Liver (tissue), 9 donors: ENCODE measurements around the gene CHRDL1. TPM values are rescaled to one million over a fixed set of nuclear protein-coding genes. Genes with fewer than 3 reads are reported as not detected.

ENCODE experiments used
- DNase-seq: peaks from one replicate; pipeline ENCODE4 v3.0.0-alpha.2; 2017; ENCODE audit warnings: low spot score
- H3K27ac ChIP-seq, 2 donors: one replicate each; pipeline ENCODE4 v1.7.0; 2013; ENCODE audit warnings: inconsistent platforms in 2 of 2, low read length in 2 of 2, control low read depth in 1 of 2, low read depth in 1 of 2, mild to moderate bottlenecking in 1 of 2
- H3K27me3 ChIP-seq, 4 donors: one replicate each; pipeline versions ENCODE4 v1.6.1 to v1.7.0; 2013; ENCODE audit warnings: low read length in 3 of 4, inconsistent platforms in 1 of 4, mild to moderate bottlenecking in 1 of 4, moderate library complexity in 1 of 4; ENCODE audit not compliant: control insufficient read depth in 4 of 4, insufficient read depth in 4 of 4
- H3K36me3 ChIP-seq, 4 donors: one replicate each; pipeline versions ENCODE4 v1.6.1 to v1.7.0; 2013; ENCODE audit warnings: low read length in 3 of 4, mild to moderate bottlenecking in 3 of 4, low read depth in 1 of 4, moderate library complexity in 1 of 4; ENCODE audit not compliant: control insufficient read depth in 4 of 4, insufficient read depth in 3 of 4
- H3K4me1 ChIP-seq, 4 donors: one replicate each; pipeline versions ENCODE4 v1.6.1 to v1.7.0; 2013; ENCODE audit warnings: low read length in 3 of 4, mild to moderate bottlenecking in 3 of 4, moderate library complexity in 1 of 4; ENCODE audit not compliant: control insufficient read depth in 4 of 4, insufficient read depth in 4 of 4
- H3K4me3 ChIP-seq, 3 donors: one replicate each; pipeline versions ENCODE4 v1.6.1 to v1.7.0; 2013; ENCODE audit warnings: low read length in 3 of 3, control low read depth in 1 of 3, low read depth in 1 of 3, mild to moderate bottlenecking in 1 of 3
- H3K9ac ChIP-seq, 2 donors: one replicate each; pipeline ENCODE4 v1.7.0; 2013; ENCODE audit warnings: low read length in 2 of 2, mild to moderate bottlenecking in 2 of 2, moderate library complexity in 2 of 2, control low read depth in 1 of 2, low read depth in 1 of 2
- H3K9me3 ChIP-seq, 4 donors: one replicate each; pipeline versions ENCODE4 v1.6.1 to v1.7.0; 2013; ENCODE audit warnings: low read length in 3 of 4; ENCODE audit not compliant: control insufficient read depth in 4 of 4
- ATF3 ChIP-seq: IDR thresholded peaks from 2 replicates; pipeline ENCODE4 v1.6.1; 2016; ENCODE audit warnings: antibody characterized with exemption
- CTCF ChIP-seq: fragments of 150-350 bp; IDR thresholded peaks from 2 replicates; pipeline ENCODE4 v1.5.1; 2017; ENCODE audit warnings: improper control_type of control experiment, low read depth, low read length; ENCODE audit not compliant: missing input control
- EGR1 ChIP-seq, 2 donors: IDR thresholded peaks; 2 replicates each; pipeline ENCODE4 v1.6.1; 2016 to 2018; ENCODE audit warnings: antibody characterized with exemption in 2 of 2, low read depth in 2 of 2
- FOXA1 ChIP-seq: IDR thresholded peaks from 2 replicates; pipeline ENCODE4 v1.6.1; 2016; ENCODE audit warnings: antibody characterized with exemption
- FOXA2 ChIP-seq: IDR thresholded peaks from 2 replicates; pipeline ENCODE4 v1.6.1; 2016; ENCODE audit warnings: antibody characterized with exemption
- GABPA ChIP-seq, 2 donors: IDR thresholded peaks in 1 of 2; conservative IDR thresholded peaks in 1 of 2; 2 replicates each; pipeline ENCODE4 v1.6.1; 2016; ENCODE audit warnings: antibody characterized with exemption in 2 of 2, mild to moderate bottlenecking in 1 of 2, moderate library complexity in 1 of 2
- HNF4A ChIP-seq, 2 donors: conservative IDR thresholded peaks; 2 replicates each; pipeline ENCODE4 v1.6.1; 2016; ENCODE audit warnings: antibody characterized with exemption in 2 of 2, mild to moderate bottlenecking in 2 of 2
- HNF4G ChIP-seq: IDR thresholded peaks from 2 replicates; pipeline ENCODE4 v1.6.1; 2016; ENCODE audit warnings: antibody characterized with exemption
- JUND ChIP-seq, 2 donors: IDR thresholded peaks; 2 replicates each; pipeline ENCODE4 v1.6.1; 2016; ENCODE audit warnings: antibody characterized with exemption in 2 of 2
- MAX ChIP-seq: IDR thresholded peaks from 2 replicates; pipeline ENCODE4 v1.6.1; 2016; ENCODE audit warnings: antibody characterized with exemption
- NR2F2 ChIP-seq: IDR thresholded peaks from 2 replicates; pipeline ENCODE4 v1.6.1; 2016; ENCODE audit warnings: antibody characterized with exemption
- RAD21 ChIP-seq, 2 donors: IDR thresholded peaks; 2 replicates each; pipeline ENCODE4 v1.6.1; 2016; ENCODE audit warnings: antibody characterized with exemption in 2 of 2, mild to moderate bottlenecking in 2 of 2
- REST ChIP-seq: IDR thresholded peaks from 2 replicates; pipeline ENCODE4 v1.6.1; 2016; ENCODE audit warnings: antibody characterized with exemption, mild to moderate bottlenecking
- RXRA ChIP-seq, 2 donors: IDR thresholded peaks; 2 replicates each; pipeline ENCODE4 v1.6.1; 2017 to 2018; ENCODE audit warnings: antibody characterized with exemption in 2 of 2, mild to moderate bottlenecking in 1 of 2
- TAF1 ChIP-seq: conservative IDR thresholded peaks from 2 replicates; pipeline ENCODE4 v1.6.1; 2016; ENCODE audit warnings: antibody characterized with exemption, mild to moderate bottlenecking
- YY1 ChIP-seq: IDR thresholded peaks from 2 replicates; pipeline ENCODE4 v1.6.1; 2016; ENCODE audit warnings: antibody characterized with exemption, mild to moderate bottlenecking
- ZBTB33 ChIP-seq: IDR thresholded peaks from 2 replicates; pipeline ENCODE4 v1.6.1; 2016; ENCODE audit warnings: antibody characterized with exemption
- WGBS: extraction: QIAGEN DNeasy Blood & Tissue Kit; methylation state at CpG from one replicate; pipeline ENCODE4 v1.1.7; 2013; 5-methylcytosine and 5-hydroxymethylcytosine counted together
- polyA plus RNA-seq, 2 donors: library from polyadenylated mRNA; stranded (reverse) in 1 of 2; unstranded in 1 of 2; fragments of 200-250 nt in 1 of 2; fragments of >200 nt in 1 of 2; fragmentation: Nextera tagmentation in 1 of 2; extraction: Ambion mirVana in 1 of 2; gene quantifications; one replicate each; pipeline versions ENCODE4 v1.2.1 to v1.2.3, GENCODE V29; 2013 to 2015
- total RNA-seq, 2 donors: library from RNA; depleted of rRNA; stranded (reverse); fragments of >200 nt; gene quantifications; one replicate each; pipeline ENCODE4 v1.2.3, GENCODE V29; 2014
- donor health status: healthy.
- donor health status: healthy.
- donor health status: healthy.
- donor health status: healthy.
- donor health status: healthy.

CHRDL1 gene
- total and polyA plus RNA-seq, 4 donors, result 0.17 to 2.1 (median 0.67) TPM

- no peaks in the 10 kb centered on the region for H3K9me3 ChIP-seq
- no peak overlapping the region for H3K4me3 ChIP-seq
- WGBS, result 94% methylated on average over 1 of the region's 1 CpG
- no peaks in the 10 kb centered on the region for H3K27me3 ChIP-seq
- no peak for DNase-seq
- no peaks in the 10 kb centered on the region for H3K4me1 ChIP-seq
- no peak for TF ChIP-seq CTCF
- no peak for TF ChIP-seq FOXA1
- no peak for TF ChIP-seq JUND (IDR thresholded peaks at IDR 0.05)
- TF ChIP-seq HNF4A (conservative IDR thresholded peaks at IDR 0.05), result no peak
- TF ChIP-seq RXRA (IDR thresholded peaks at IDR 0.05), result no peak
- no peak for TF ChIP-seq ZBTB33
- TF ChIP-seq EGR1 (IDR thresholded peaks at IDR 0.05; ENCODE audit: low read depth in 2 of 2), result no peak
- TF ChIP-seq REST, result no peak
- no peak for TF ChIP-seq YY1
- no peak for TF ChIP-seq GABPA (IDR thresholded peaks at IDR 0.05 in 1 of 2, conservative IDR thresholded peaks at IDR 0.05 in 1 of 2)
- TF ChIP-seq ATF3, result no peak
- no peak for TF ChIP-seq TAF1
- no peaks in the 10 kb centered on the region for H3K36me3 ChIP-seq
- no peak overlapping the region for H3K9ac ChIP-seq
- no peak overlapping the region for H3K27ac ChIP-seq
Measured at GRCh38 chrX:110691446-110691845, 104.2 kb downstream of the CHRDL1 start.

GRCh38 chrX:110684653-110685052, 111.0 kb downstream of the CHRDL1 start:
- no peaks in the 10 kb centered on the region for H3K36me3 ChIP-seq
- no peaks in the 10 kb centered on the region for H3K27me3 ChIP-seq
- no peak for DNase-seq
- no peak for TF ChIP-seq YY1
- no peak for TF ChIP-seq RAD21 (IDR thresholded peaks at IDR 0.05)
- no peak for TF ChIP-seq NR2F2
- no peak for TF ChIP-seq HNF4A (conservative IDR thresholded peaks at IDR 0.05)
- no peak for TF ChIP-seq JUND (IDR thresholded peaks at IDR 0.05)
- TF ChIP-seq MAX, result no peak
- no peak for TF ChIP-seq FOXA2
- TF ChIP-seq HNF4G, result no peak
- no peak for TF ChIP-seq CTCF
- TF ChIP-seq ZBTB33, result no peak
- TF ChIP-seq RXRA (IDR thresholded peaks at IDR 0.05), result no peak
- WGBS, result 64% methylated on average over 3 of the region's 3 CpGs
- no peak overlapping the region for H3K4me3 ChIP-seq
- H3K9ac ChIP-seq, result no peak overlapping the region
- H3K9me3 ChIP-seq, result no peaks in the 10 kb centered on the region
- H3K27ac ChIP-seq, result no peak overlapping the region
- H3K4me1 ChIP-seq, result no peaks in the 10 kb centered on the region
